Measurements from ENCODE around the gene ZBED3. TPM values are rescaled to one million over a fixed set of nuclear protein-coding genes. Genes with fewer than 3 reads are reported as not detected.

ZBED3 gene
- polyA plus RNA-seq, 1 donor from 2014 or later = 0.56 TPM

DNA sequence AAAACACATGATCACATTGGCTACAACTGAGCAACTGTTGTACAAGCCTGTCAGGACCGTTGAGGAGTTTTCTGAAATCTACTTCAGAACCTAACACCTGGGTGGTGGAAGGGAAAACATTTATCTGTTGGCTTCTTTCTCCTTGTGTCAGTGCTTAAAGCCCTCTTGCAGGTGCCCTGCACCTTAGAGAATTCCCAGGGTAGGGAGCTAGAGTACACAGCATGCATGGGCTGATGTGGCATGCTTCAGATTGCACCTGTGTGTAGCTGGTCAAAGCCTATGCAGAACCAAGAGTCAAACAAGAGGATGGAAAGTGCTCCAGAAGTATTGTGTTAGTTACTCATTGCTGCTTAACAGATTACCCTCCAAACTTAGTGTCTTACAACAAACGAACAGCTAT is 33.6 kb upstream of the ZBED3 start:
- H3K27me3 ChIP-seq (ENCODE audit: insufficient read depth, low read depth, low read length) = no peaks in the 10 kb centered on the region
- TF ChIP-seq, protein P1, sequence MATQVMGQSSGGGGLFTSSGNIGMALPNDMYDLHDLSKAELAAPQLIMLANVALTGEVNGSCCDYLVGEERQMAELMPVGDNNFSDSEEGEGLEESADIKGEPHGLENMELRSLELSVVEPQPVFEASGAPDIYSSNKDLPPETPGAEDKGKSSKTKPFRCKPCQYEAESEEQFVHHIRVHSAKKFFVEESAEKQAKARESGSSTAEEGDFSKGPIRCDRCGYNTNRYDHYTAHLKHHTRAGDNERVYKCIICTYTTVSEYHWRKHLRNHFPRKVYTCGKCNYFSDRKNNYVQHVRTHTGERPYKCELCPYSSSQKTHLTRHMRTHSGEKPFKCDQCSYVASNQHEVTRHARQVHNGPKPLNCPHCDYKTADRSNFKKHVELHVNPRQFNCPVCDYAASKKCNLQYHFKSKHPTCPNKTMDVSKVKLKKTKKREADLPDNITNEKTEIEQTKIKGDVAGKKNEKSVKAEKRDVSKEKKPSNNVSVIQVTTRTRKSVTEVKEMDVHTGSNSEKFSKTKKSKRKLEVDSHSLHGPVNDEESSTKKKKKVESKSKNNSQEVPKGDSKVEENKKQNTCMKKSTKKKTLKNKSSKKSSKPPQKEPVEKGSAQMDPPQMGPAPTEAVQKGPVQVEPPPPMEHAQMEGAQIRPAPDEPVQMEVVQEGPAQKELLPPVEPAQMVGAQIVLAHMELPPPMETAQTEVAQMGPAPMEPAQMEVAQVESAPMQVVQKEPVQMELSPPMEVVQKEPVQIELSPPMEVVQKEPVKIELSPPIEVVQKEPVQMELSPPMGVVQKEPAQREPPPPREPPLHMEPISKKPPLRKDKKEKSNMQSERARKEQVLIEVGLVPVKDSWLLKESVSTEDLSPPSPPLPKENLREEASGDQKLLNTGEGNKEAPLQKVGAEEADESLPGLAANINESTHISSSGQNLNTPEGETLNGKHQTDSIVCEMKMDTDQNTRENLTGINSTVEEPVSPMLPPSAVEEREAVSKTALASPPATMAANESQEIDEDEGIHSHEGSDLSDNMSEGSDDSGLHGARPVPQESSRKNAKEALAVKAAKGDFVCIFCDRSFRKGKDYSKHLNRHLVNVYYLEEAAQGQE (IDR thresholded peaks at IDR 0.05; ENCODE audit: borderline replicate concordance) = no peak
- H3K9me2 ChIP-seq (ENCODE audit: insufficient read depth, low read length) = no peaks in the 10 kb centered on the region
- no peaks in the 10 kb centered on the region for H3K9me3 ChIP-seq (ENCODE audit: low read length)
- no peaks in the 10 kb centered on the region for H3K36me3 ChIP-seq (ENCODE audit: insufficient read depth, low read length)
- H3K27ac ChIP-seq (ENCODE audit: low read length) = no peak overlapping the region
- no peaks in the 10 kb centered on the region for H4K20me1 ChIP-seq (ENCODE audit: insufficient read depth)
- no peaks in the 10 kb centered on the region for H3F3A ChIP-seq (ENCODE audit: insufficient read depth, low read length, poor library complexity, severe bottlenecking)
- H3K9ac ChIP-seq (ENCODE audit: low read length) = no peak overlapping the region
- no peak overlapping the region for H2AFZ ChIP-seq (ENCODE audit: low read depth, low read length)
- no peaks in the 10 kb centered on the region for H3K79me2 ChIP-seq (replicated peaks; ENCODE audit: insufficient read depth, low read length)
- H3K4me2 ChIP-seq (ENCODE audit: low read length) = no peak overlapping the region
- H3K4me3 ChIP-seq (ENCODE audit: low read length) = no peak overlapping the region

DNA sequence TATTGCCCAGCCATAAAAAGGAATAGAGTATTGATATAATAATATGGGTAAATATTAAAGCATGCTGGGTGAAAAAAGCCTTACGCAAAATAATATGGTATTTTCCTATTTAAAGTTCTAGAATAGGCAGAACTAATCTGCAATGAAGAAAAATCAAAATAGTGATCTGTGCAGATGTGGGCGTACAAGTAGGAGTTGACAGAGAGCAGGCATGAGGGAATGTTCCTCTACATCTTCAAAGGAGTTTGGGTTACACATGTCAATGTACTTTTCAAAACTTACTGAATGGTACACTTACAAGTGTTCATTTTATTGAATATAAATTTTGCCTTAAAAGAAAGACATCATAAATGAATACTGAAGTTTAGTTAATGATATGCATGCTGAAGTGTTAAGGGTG is 33.0 kb upstream of the ZBED3 start:
- Histone ChIP-seq H3K79me2 (replicated peaks; ENCODE audit: insufficient read depth, low read length) (no peaks in the 10 kb centered on the region), H3K36me3 (ENCODE audit: insufficient read depth, low read length) (no peaks in the 10 kb centered on the region), H3K9me3 (ENCODE audit: low read length) (no peaks in the 10 kb centered on the region), H2AFZ (ENCODE audit: low read depth, low read length) (no peak overlapping the region), H3K27me3 (ENCODE audit: insufficient read depth, low read depth, low read length) (no peaks in the 10 kb centered on the region), H4K20me1 (ENCODE audit: insufficient read depth) (no peaks in the 10 kb centered on the region), H3K4me3 (ENCODE audit: low read length) (no peak overlapping the region), H3K27ac (ENCODE audit: low read length) (no peak overlapping the region), H3K9ac (ENCODE audit: low read length) (no peak overlapping the region), H3K9me2 (ENCODE audit: insufficient read depth, low read length) (no peaks in the 10 kb centered on the region), H3F3A (ENCODE audit: insufficient read depth, low read length, poor library complexity, severe bottlenecking) (no peaks in the 10 kb centered on the region), H3K4me2 (ENCODE audit: low read length) (no peak overlapping the region)
- no peak for TF ChIP-seq RAD21 (conservative IDR thresholded peaks at IDR 0.05)
- no peak for TF ChIP-seq TAF1 (IDR thresholded peaks at IDR 0.05; ENCODE audit: low read depth)
- TF ChIP-seq POLR2AphosphoS5 (IDR thresholded peaks at IDR 0.05) = no peak
- TF ChIP-seq SMC3 (conservative IDR thresholded peaks at IDR 0.05; ENCODE audit: poor library complexity) = no peak
- TF ChIP-seq, protein P2, sequence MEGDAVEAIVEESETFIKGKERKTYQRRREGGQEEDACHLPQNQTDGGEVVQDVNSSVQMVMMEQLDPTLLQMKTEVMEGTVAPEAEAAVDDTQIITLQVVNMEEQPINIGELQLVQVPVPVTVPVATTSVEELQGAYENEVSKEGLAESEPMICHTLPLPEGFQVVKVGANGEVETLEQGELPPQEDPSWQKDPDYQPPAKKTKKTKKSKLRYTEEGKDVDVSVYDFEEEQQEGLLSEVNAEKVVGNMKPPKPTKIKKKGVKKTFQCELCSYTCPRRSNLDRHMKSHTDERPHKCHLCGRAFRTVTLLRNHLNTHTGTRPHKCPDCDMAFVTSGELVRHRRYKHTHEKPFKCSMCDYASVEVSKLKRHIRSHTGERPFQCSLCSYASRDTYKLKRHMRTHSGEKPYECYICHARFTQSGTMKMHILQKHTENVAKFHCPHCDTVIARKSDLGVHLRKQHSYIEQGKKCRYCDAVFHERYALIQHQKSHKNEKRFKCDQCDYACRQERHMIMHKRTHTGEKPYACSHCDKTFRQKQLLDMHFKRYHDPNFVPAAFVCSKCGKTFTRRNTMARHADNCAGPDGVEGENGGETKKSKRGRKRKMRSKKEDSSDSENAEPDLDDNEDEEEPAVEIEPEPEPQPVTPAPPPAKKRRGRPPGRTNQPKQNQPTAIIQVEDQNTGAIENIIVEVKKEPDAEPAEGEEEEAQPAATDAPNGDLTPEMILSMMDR (IDR thresholded peaks at IDR 0.05; ENCODE audit: poor library complexity, severe bottlenecking) = no peak
- TF ChIP-seq, protein P1 (IDR thresholded peaks at IDR 0.05; ENCODE audit: borderline replicate concordance) = no peak
- TF ChIP-seq MXI1 (conservative IDR thresholded peaks at IDR 0.05; ENCODE audit: poor library complexity, severe bottlenecking) = no peak
